Uterus (tissue), 2 donors: ENCODE measurements around the gene SLC35F3.

Source experiments
- POLR2A ChIP-seq, 2 donors: fragments of 450-650 bp; IDR thresholded peaks; one replicate each; pipeline ENCODE4 v1.6.1; 2016; ENCODE audit warnings: antibody characterized with exemption in 2 of 2, mild to moderate bottlenecking in 1 of 2, moderate library complexity in 1 of 2
- TF ChIP-seq, protein P1 (sequence below), 4 experiments: fragments of 200-600 bp in 2 of 4; fragments of 450-650 bp in 2 of 4; sonication (generic) in 2 of 4; IDR thresholded peaks; one replicate each; pipeline ENCODE4 v1.5.1; 2016 to 2019; ENCODE audit warnings: antibody characterized with exemption in 4 of 4, mild to moderate bottlenecking in 2 of 4, moderate library complexity in 1 of 4

DNA sequence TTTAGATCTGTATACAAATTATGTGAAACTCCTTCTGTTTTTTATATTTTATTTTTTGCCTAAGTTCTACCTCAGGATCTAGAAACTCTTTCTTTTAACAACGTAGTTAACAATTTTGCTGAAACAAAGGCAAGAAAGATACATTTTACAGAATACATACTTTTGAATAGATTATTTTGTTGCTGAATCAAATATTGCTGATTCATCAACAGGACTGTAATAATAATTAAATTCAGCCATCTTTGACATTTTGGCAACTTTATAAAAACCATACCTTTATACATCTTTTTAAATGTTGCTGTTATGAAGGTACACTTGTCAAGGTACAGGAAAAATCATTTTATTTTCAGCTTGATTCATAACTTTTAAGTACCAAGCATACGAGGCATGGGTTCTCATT lies 458.1 kb downstream of the SLC35F3 start:
- no peak for TF ChIP-seq POLR2A (IDR thresholded peaks at IDR 0.05)
- TF ChIP-seq, protein P1, sequence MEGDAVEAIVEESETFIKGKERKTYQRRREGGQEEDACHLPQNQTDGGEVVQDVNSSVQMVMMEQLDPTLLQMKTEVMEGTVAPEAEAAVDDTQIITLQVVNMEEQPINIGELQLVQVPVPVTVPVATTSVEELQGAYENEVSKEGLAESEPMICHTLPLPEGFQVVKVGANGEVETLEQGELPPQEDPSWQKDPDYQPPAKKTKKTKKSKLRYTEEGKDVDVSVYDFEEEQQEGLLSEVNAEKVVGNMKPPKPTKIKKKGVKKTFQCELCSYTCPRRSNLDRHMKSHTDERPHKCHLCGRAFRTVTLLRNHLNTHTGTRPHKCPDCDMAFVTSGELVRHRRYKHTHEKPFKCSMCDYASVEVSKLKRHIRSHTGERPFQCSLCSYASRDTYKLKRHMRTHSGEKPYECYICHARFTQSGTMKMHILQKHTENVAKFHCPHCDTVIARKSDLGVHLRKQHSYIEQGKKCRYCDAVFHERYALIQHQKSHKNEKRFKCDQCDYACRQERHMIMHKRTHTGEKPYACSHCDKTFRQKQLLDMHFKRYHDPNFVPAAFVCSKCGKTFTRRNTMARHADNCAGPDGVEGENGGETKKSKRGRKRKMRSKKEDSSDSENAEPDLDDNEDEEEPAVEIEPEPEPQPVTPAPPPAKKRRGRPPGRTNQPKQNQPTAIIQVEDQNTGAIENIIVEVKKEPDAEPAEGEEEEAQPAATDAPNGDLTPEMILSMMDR (IDR thresholded peaks at IDR 0.05), result no peak
